Adipocyte (in vitro differentiated cells): Measurements from ENCODE around the gene SLC7A5.
"Not testable (repeated sequence)": the region's sequence is repeated elsewhere in the genome, so short reads cannot be mapped to it uniquely, and the experiment has no call there.

Source experiments
- DNase-seq: peaks from one replicate; pipeline ENCODE4 v3.0.0-alpha.2; 2015; ENCODE audit warnings: low read depth
- H3K27me3 ChIP-seq: replicated peaks from 2 replicates; pipeline ENCODE4 v1.7.0; 2013; ENCODE audit warnings: mild to moderate bottlenecking, low read length, moderate library complexity; ENCODE audit not compliant: control insufficient read depth, insufficient read depth
- H3K36me3 ChIP-seq: 2 replicates; pipeline ENCODE4 v1.7.0; 2013; ENCODE audit warnings: low read length, mild to moderate bottlenecking, moderate library complexity; ENCODE audit not compliant: control insufficient read depth, insufficient read depth, severe bottlenecking
- H3K4me1 ChIP-seq: 2 replicates; pipeline ENCODE4 v1.7.0; 2013; ENCODE audit warnings: mild to moderate bottlenecking, low read length, moderate library complexity; ENCODE audit not compliant: control insufficient read depth, insufficient read depth
- H3K4me3 ChIP-seq: 2 replicates; pipeline ENCODE4 v1.7.0; 2013; ENCODE audit warnings: mild to moderate bottlenecking, low read length, moderate library complexity
- H3K9ac ChIP-seq: 2 replicates; pipeline ENCODE4 v1.7.0; 2013; ENCODE audit warnings: mild to moderate bottlenecking, low read length, moderate library complexity
- H3K9me3 ChIP-seq: 2 replicates; pipeline ENCODE4 v1.7.0; 2013; ENCODE audit warnings: mild to moderate bottlenecking, low read length, moderate library complexity; ENCODE audit not compliant: control insufficient read depth

The SLC7A5 gene

GRCh38 chr16:87833548-87833947 is 35.8 kb downstream of the SLC7A5 start:
- Histone ChIP-seq H3K4me3 (no peak overlapping the region), H3K9me3 (no peaks in the 10 kb centered on the region), H3K4me1 (no peaks in the 10 kb centered on the region), H3K27me3 (no peaks in the 10 kb centered on the region), H3K36me3 (peaks cover 38% of the 10 kb centered on the region), H3K9ac (no peak overlapping the region)
- no peak for DNase-seq

- no peaks in the 10 kb centered on the region for H3K9me3 ChIP-seq
- no peak overlapping the region for H3K9ac ChIP-seq
- peaks cover 35% of the 10 kb centered on the region for H3K36me3 ChIP-seq
- H3K4me1 ChIP-seq, result no peaks in the 10 kb centered on the region
- H3K4me3 ChIP-seq, result no peak overlapping the region
- H3K27me3 ChIP-seq, result no peaks in the 10 kb centered on the region
- no peak for DNase-seq
These were observed 36.4 kb downstream of the SLC7A5 start for GRCh38 chr16:87832741-87833502.

GRCh38 chr16:87832137-87832527 is 37.2 kb downstream of the SLC7A5 start:
- peaks cover 35% of the 10 kb centered on the region for H3K36me3 ChIP-seq

GRCh38 chr16:87831421-87832136 is 37.7 kb downstream of the SLC7A5 start:
- Histone ChIP-seq H3K27me3 (no peaks in the 10 kb centered on the region), H3K9ac (no peak overlapping the region), H3K4me3 (no peak overlapping the region), H3K9me3 (no peaks in the 10 kb centered on the region), H3K4me1 (no peaks in the 10 kb centered on the region), H3K36me3 (peaks cover 34% of the 10 kb centered on the region)
- DNase-seq, result no peak

More at GRCh38 chr16:87832137-87832527, 37.2 kb downstream of the SLC7A5 start:
- Histone ChIP-seq H3K4me3 (no peak overlapping the region), H3K9ac (no peak overlapping the region), H3K9me3 (no peaks in the 10 kb centered on the region), H3K4me1 (no peaks in the 10 kb centered on the region), H3K27me3 (no peaks in the 10 kb centered on the region)
- no peak for DNase-seq

- Histone ChIP-seq H3K36me3 (peaks cover 26% of the 10 kb centered on the region), H3K9me3 (no peaks in the 10 kb centered on the region), H3K27me3 (no peaks in the 10 kb centered on the region), H3K4me1 (no peaks in the 10 kb centered on the region), H3K9ac (no peak overlapping the region), H3K4me3 (no peak overlapping the region)
- no peak for DNase-seq
These were observed 38.5 kb downstream of the SLC7A5 start for GRCh38 chr16:87830673-87831420.

GRCh38 chr16:87829988-87830672 is 39.2 kb downstream of the SLC7A5 start:
- no peaks in the 10 kb centered on the region for H3K4me1 ChIP-seq
- DNase-seq, result no peak
- H3K9ac ChIP-seq, result no peak overlapping the region
- H3K27me3 ChIP-seq, result peaks cover 6% of the 10 kb centered on the region
- H3K36me3 ChIP-seq, result peaks cover 26% of the 10 kb centered on the region
- no peaks in the 10 kb centered on the region for H3K9me3 ChIP-seq
- no peak overlapping the region for H3K4me3 ChIP-seq

DNA sequence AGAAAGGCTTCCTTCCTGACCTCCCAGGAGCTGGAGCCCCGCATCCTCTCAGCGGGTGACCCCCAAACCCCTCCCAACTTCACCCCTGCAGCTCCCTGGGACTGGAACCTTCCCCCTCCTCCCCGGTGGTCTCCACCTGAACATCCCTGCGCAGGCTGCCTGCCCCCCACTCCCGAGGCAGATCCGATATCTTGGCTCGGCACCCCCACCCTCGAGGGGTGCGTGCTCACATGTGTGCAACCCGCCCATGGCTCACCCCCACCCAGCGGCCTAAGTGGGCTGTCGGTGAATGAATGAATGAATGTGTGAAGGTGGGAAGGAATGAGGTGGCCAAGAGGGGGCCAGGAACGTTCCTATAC is 39.7 kb downstream of the SLC7A5 start:
- peaks cover 26% of the 10 kb centered on the region for H3K36me3 ChIP-seq
- peaks cover 9% of the 10 kb centered on the region for H3K27me3 ChIP-seq

GRCh38 chr16:87828907-87829621 is 40.2 kb downstream of the SLC7A5 start:
- H3K27me3 ChIP-seq, result peaks cover 11% of the 10 kb centered on the region
- no peaks in the 10 kb centered on the region for H3K9me3 ChIP-seq
- H3K36me3 ChIP-seq, result peaks cover 22% of the 10 kb centered on the region
- DNase-seq, result no peak
- no peaks in the 10 kb centered on the region for H3K4me1 ChIP-seq
- no peak overlapping the region for H3K4me3 ChIP-seq
- no peak overlapping the region for H3K9ac ChIP-seq

More for the DNA sequence above, 39.7 kb downstream of the SLC7A5 start:
- Histone ChIP-seq H3K4me3 (no peak overlapping the region), H3K4me1 (no peaks in the 10 kb centered on the region), H3K9ac (no peak overlapping the region), H3K9me3 (no peaks in the 10 kb centered on the region)
- no peak for DNase-seq

GRCh38 chr16:87828071-87828906 is 41.0 kb downstream of the SLC7A5 start:
- no peaks in the 10 kb centered on the region for H3K4me1 ChIP-seq
- H3K9me3 ChIP-seq, result no peaks in the 10 kb centered on the region
- peaks cover 16% of the 10 kb centered on the region for H3K36me3 ChIP-seq
- no peak for DNase-seq
- no peak overlapping the region for H3K9ac ChIP-seq
- peaks cover 12% of the 10 kb centered on the region for H3K27me3 ChIP-seq
- no peak overlapping the region for H3K4me3 ChIP-seq

DNA sequence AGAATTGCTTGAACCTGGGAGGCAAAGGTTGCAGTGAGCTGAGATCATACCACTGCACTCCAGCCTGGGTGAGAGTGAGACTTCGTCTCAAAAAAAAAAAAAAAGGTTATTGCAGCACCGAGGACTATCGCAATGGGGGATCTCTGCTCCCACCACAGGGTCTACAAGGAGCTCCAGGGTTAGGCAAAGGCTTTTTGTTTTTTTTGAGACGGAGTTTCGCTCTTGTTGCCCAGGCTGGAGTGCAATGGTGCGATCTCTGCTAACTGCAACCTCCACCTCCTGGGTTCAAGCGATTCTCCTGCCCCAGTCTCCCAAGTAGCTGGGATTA is 41.8 kb downstream of the SLC7A5 start:
- not testable (repeated sequence) for H3K4me3 ChIP-seq, H3K9me3 ChIP-seq, DNase-seq, H3K36me3 ChIP-seq, H3K9ac ChIP-seq, H3K4me1 ChIP-seq
- H3K27me3 ChIP-seq, result peaks cover 17% of the 10 kb centered on the region
